ENCODE results near the gene NSUN3. TPM values are rescaled to one million over a fixed set of nuclear protein-coding genes. Genes with fewer than 3 reads are reported as not detected.

NSUN3 gene
- total RNA-seq, 4 donors from 2014 or later: 6.6 to 16.0 (median 9.0) TPM

DNA sequence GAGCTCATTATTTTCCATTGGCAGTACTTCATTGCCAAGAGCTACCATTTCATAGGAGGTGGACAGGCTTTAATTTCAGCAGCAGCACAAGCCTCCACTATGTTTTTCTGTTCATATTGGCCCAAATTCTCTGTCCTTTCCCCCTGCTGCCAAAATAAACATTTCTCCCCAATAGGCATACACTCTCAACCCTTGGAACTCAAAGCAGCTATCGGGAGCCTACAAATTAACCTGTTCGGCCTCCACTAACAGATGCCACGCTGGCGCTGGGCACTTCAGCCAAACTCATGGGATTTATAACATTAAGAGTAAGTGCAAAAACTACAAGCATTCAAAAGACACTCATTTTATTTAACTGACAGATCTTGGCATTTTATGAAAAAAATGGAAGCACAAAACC is 95.7 kb downstream of the NSUN3 start:
- H3K27ac ChIP-seq: no peak overlapping the region
- no peak overlapping the region for H3K4me3 ChIP-seq
- TF ChIP-seq CTCF (IDR thresholded peaks at IDR 0.05) (no peak), POLR2A (IDR thresholded peaks at IDR 0.05) (no peak), EP300 (IDR thresholded peaks at IDR 0.05) (no peak)
- H3K4me1 ChIP-seq: peaks cover 0 to 7% (median 0%) of the 10 kb centered on the region in 4 donors
- no peaks in the 10 kb centered on the region for H3K9me3 ChIP-seq
- no peaks in the 10 kb centered on the region for H3K27me3 ChIP-seq
- 74 to 79% methylated on average over 4 of the region's 4 CpGs for WGBS, 2 donors
- no peak for DNase-seq (ENCODE audit: low spot score in 2 of 2)
- no peaks in the 10 kb centered on the region for H3K36me3 ChIP-seq

- H3K4me1 ChIP-seq: peaks cover 0 to 7% (median 0%) of the 10 kb centered on the region in 4 donors
- no peak for TF ChIP-seq CTCF (IDR thresholded peaks at IDR 0.05)
- TF ChIP-seq EP300 (IDR thresholded peaks at IDR 0.05): no peak
- TF ChIP-seq POLR2A (IDR thresholded peaks at IDR 0.05): no peak
- H3K36me3 ChIP-seq: no peaks in the 10 kb centered on the region
- no peaks in the 10 kb centered on the region for H3K27me3 ChIP-seq
- peak overlapping the region in 1 of 4 donors; percentile 17 for H3K4me3 ChIP-seq
- peak; percentile 8 to 15 for DNase-seq (ENCODE audit: low spot score in 2 of 2)
- H3K9me3 ChIP-seq: no peaks in the 10 kb centered on the region
- no peak overlapping the region for H3K27ac ChIP-seq
- 49 to 57% methylated on average over 9 of the region's 9 CpGs for WGBS, 2 donors
Observed at GRCh38 chr3:94159062-94159828, 96.4 kb downstream of the NSUN3 start.

DNA sequence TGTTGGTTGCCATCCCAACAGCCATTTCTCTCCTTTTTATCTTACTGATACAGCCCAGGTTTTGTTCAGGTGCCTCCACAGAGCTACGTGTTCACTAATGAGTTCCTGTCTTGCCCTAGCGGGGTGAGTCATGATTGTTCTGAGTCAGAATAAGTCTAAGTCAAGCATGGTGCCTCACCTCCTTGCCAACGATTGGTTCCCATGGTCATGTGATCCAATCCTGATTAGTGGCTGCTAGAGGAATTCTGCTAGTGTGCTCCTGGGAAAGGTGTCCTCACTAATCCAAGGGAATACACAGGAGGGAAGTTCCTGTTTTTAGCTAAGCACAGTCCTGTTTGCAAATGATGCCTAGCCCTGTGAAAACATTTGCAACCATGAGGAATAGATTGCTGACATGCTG is 99.8 kb downstream of the NSUN3 start:
- H3K4me3 ChIP-seq: no peak overlapping the region
- 88 to 96% methylated on average over 3 of the region's 3 CpGs for WGBS, 2 donors

GRCh38 chr3:94167346-94167745 is 104.5 kb downstream of the NSUN3 start:
- Histone ChIP-seq H3K4me1 (no peaks in the 10 kb centered on the region), H3K36me3 (no peaks in the 10 kb centered on the region), H3K4me3 (no peak overlapping the region), H3K9me3 (no peaks in the 10 kb centered on the region), H3K27ac (no peak overlapping the region), H3K27me3 (no peaks in the 10 kb centered on the region)
- no peak for DNase-seq (ENCODE audit: low spot score in 2 of 2)
- TF ChIP-seq CTCF (IDR thresholded peaks at IDR 0.05) (no peak), EP300 (IDR thresholded peaks at IDR 0.05) (no peak), POLR2A (IDR thresholded peaks at IDR 0.05) (no peak)
- WGBS, 2 donors: 78 to 86% methylated on average over 2 of the region's 2 CpGs

More for the DNA sequence above, 99.8 kb downstream of the NSUN3 start:
- DNase-seq (ENCODE audit: low spot score in 2 of 2): no peak
- Histone ChIP-seq H3K27me3 (no peaks in the 10 kb centered on the region), H3K4me1 (peaks cover 0 to 7% (median 0%) of the 10 kb centered on the region in 4 donors), H3K36me3 (no peaks in the 10 kb centered on the region), H3K9me3 (no peaks in the 10 kb centered on the region), H3K27ac (no peak overlapping the region)
- no peak for TF ChIP-seq CTCF (IDR thresholded peaks at IDR 0.05)
- TF ChIP-seq POLR2A (IDR thresholded peaks at IDR 0.05): no peak
- TF ChIP-seq EP300 (IDR thresholded peaks at IDR 0.05): no peak

DNA sequence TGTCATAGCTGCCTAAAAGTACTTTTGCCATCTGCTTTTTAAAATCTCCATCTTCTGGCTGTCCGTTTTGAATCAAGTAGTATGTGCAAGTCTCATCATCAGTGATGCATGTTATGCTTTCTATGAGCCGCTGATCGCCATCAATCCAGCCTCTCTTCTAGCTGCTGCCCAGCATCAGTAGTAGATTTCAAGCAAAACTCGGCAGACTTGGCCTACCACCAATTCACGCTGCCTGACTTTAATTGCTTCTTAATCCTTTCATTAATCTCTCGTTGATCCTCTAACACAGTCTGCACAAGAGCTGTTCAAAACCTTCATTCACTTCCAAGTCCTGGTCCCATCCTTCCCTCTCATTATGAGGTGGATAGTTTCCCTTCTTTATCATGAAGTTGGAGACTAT is 104.9 kb downstream of the NSUN3 start:
- Histone ChIP-seq H3K9me3 (no peaks in the 10 kb centered on the region), H3K4me3 (no peak overlapping the region), H3K27ac (no peak overlapping the region), H3K36me3 (no peaks in the 10 kb centered on the region), H3K4me1 (no peaks in the 10 kb centered on the region), H3K27me3 (no peaks in the 10 kb centered on the region)
- no peak for DNase-seq (ENCODE audit: low spot score in 2 of 2)
- WGBS, 2 donors: 81 to 84% methylated on average over 6 of the region's 6 CpGs
- TF ChIP-seq POLR2A (IDR thresholded peaks at IDR 0.05): no peak
